ENCODE measurements around the gene TRMT10A. TPM values are rescaled to one million over a fixed set of nuclear protein-coding genes. Genes with fewer than 3 reads are reported as not detected.

TRMT10A gene
- total RNA-seq, 3 donors from 2014 or later (not counting 1 experiment from before 2014, with no cell fraction given) = 1.6 to 2.6 (median 2.2) TPM

DNA sequence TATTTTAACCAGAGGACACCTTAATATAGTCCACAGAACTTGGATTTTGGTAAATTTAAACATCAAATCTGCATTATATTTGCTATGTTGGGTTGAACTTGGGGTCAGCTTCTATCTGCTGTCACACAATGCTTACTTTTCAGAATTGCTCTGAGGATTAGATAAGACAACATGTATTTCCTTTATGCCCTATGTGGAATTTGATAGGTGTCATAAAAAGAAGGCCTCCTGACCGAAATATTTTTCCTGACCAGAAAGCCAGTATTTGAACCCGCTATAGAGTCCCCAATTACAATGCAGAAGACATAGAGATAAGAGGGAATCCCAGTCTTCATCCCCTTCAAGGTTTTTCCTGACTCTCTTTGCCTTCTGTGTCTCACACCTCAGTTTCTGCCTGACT lies 14.9 kb upstream of the TRMT10A start:
- H3K27ac ChIP-seq (ENCODE audit: low read length) = no peak overlapping the region
- intact Hi-C loops (cut with micrococcal nuclease) = no loop called here
- H3K4me3 ChIP-seq (ENCODE audit: low read length) = no peak overlapping the region
- H3K27me3 Mint-ChIP-seq (ENCODE audit: low read depth in 2 of 2) = peaks cover 19 to 66% of the 10 kb centered on the region in 2 donors
- no peaks in the 10 kb centered on the region for H3K4me1 Mint-ChIP-seq
- no peak for ATAC-seq
- H3K36me3 ChIP-seq (ENCODE audit: control insufficient read depth, insufficient read depth, low read length) = no peaks in the 10 kb centered on the region
- no peaks in the 10 kb centered on the region for H3K36me3 Mint-ChIP-seq
- H3K27me3 ChIP-seq (ENCODE audit: control insufficient read depth, insufficient read depth, low read length) = peaks cover 11% of the 10 kb centered on the region
- TF ChIP-seq, protein P1, sequence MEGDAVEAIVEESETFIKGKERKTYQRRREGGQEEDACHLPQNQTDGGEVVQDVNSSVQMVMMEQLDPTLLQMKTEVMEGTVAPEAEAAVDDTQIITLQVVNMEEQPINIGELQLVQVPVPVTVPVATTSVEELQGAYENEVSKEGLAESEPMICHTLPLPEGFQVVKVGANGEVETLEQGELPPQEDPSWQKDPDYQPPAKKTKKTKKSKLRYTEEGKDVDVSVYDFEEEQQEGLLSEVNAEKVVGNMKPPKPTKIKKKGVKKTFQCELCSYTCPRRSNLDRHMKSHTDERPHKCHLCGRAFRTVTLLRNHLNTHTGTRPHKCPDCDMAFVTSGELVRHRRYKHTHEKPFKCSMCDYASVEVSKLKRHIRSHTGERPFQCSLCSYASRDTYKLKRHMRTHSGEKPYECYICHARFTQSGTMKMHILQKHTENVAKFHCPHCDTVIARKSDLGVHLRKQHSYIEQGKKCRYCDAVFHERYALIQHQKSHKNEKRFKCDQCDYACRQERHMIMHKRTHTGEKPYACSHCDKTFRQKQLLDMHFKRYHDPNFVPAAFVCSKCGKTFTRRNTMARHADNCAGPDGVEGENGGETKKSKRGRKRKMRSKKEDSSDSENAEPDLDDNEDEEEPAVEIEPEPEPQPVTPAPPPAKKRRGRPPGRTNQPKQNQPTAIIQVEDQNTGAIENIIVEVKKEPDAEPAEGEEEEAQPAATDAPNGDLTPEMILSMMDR (IDR thresholded peaks at IDR 0.05) = no peak
- H3K4me3 Mint-ChIP-seq = no peak overlapping the region
- H3K9me3 ChIP-seq (ENCODE audit: control insufficient read depth, insufficient read depth, low read length) = no peaks in the 10 kb centered on the region
- H3K27ac Mint-ChIP-seq = no peak overlapping the region
- 86% methylated on average over 2 of the region's 2 CpGs for WGBS (ENCODE audit: insufficient coverage)
- no peaks in the 10 kb centered on the region for H3K4me1 ChIP-seq (ENCODE audit: control insufficient read depth, insufficient read depth, low read length)
- no peaks in the 10 kb centered on the region for H3K9me3 Mint-ChIP-seq
- DNase-seq = no peak

DNA sequence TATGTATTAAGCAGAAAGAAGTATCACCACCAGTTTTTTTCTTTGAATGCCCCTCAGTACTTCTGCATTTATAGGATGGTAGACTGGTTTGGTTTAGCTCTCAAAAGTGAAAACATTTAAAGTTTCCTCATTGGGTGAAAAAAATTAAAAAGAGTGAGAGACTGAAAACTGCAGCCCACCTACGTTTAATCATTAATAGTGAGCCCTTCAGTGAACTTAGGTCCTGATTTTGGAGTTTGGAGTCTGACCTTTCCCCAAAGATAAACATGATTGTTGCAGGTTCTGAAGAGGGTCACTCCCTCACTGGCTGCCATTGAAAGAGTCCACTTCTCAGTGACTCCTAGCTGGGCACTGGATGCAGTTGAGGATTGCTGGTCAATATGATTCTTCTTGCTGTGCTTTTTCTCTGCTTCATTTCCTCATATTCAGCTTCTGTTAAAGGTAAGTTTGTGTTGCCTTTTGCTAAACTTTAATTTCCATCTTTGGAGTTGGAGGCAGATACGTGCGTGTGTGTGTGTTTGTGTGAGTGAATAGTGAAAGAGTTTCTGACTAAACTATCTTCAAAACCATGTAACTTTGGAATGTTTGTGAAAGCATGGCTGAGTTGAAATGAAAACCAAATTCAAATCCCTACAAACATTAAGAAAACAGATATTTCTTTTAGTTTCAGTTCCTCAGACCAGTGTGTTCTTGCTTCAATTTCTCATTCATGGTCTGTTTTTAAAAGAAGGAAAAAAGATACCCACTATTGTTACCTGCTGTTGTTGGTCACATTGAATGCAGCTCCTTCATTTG lies 10.9 kb upstream of the TRMT10A start, which contains the start of gene MTTP:
Gene MTTP (plus strand): TSS at position 295 of the 795 bp plus-strand sequence. CDS start 86 bp downstream, at position 381.
- Histone ChIP-seq H3K27me3 (ENCODE audit: control insufficient read depth, insufficient read depth, low read length) (peaks cover 24% of the 10 kb centered on the region), H3K36me3 (ENCODE audit: control insufficient read depth, insufficient read depth, low read length) (no peaks in the 10 kb centered on the region), H3K9me3 (ENCODE audit: control insufficient read depth, insufficient read depth, low read length) (no peaks in the 10 kb centered on the region), H3K27ac (ENCODE audit: low read length) (peak within 1 kb of the TSS; percentile 8), H3K4me1 (ENCODE audit: control insufficient read depth, insufficient read depth, low read length) (no peaks in the 10 kb centered on the region), H3K4me3 (ENCODE audit: low read length) (no peak within 1 kb of the TSS)
- no peaks in the 10 kb centered on the region for H3K4me1 Mint-ChIP-seq
- intact Hi-C loops (cut with micrococcal nuclease) = no loop called here
- DNase-seq (no peak), ATAC-seq (no peak)
- no peaks in the 10 kb centered on the region for H3K36me3 Mint-ChIP-seq
- WGBS (ENCODE audit: insufficient coverage) = 67% methylated on average over 1 of the region's 3 CpGs
- no peaks in the 10 kb centered on the region for H3K9me3 Mint-ChIP-seq
- no peak within 1 kb of the TSS for H3K27ac Mint-ChIP-seq
- H3K4me3 Mint-ChIP-seq = no peak within 1 kb of the TSS
- peaks cover 32 to 61% of the 10 kb centered on the region in 2 donors for H3K27me3 Mint-ChIP-seq (ENCODE audit: low read depth in 2 of 2)
- TF ChIP-seq, protein P1 (IDR thresholded peaks at IDR 0.05) = no peak

DNA sequence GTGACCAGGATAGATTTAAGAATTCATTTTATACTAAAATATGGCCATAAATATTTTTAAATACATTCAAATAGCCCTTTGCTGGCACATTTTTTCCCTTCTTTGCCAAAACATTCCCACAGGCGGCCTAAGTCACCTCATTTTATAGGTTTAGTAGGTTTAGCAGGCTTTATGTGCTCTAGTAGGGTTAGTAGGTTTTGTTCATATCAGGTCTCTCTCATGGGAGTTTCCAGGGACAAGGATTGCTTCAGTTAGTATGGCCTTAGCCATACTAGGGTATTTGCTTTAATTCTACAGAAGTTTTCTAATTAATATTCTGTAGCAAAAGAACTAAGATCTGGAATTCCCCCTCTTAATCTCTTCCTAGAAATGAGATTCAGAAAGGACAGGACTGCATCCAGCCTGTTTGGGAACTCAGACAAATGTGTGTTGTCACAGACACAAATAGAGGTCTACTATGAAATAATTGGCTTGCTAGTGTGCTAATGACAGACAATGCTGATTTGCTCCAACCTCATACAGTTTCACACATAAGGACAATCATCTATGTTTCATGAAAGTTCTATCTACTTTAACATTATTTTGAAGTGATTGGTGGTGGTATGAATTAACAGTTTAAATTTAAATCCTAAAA lies 10.0 kb upstream of the TRMT10A start:
- no peak overlapping the region for H3K4me3 Mint-ChIP-seq
- WGBS (ENCODE audit: insufficient coverage) = no CpG with 5 or more reads among the region's 1 CpG

More for the DNA sequence above, 10.0 kb upstream of the TRMT10A start:
- no peaks in the 10 kb centered on the region for H3K4me1 ChIP-seq (ENCODE audit: control insufficient read depth, insufficient read depth, low read length)
- no peak overlapping the region for H3K4me3 ChIP-seq (ENCODE audit: low read length)
- DNase-seq (no peak), ATAC-seq (no peak)
- H3K9me3 Mint-ChIP-seq = no peaks in the 10 kb centered on the region
- H3K27ac Mint-ChIP-seq = no peak overlapping the region
- intact Hi-C loops (cut with micrococcal nuclease) = no loop called here
- TF ChIP-seq, protein P1 (IDR thresholded peaks at IDR 0.05) = no peak
- no peaks in the 10 kb centered on the region for H3K4me1 Mint-ChIP-seq
- H3K27me3 Mint-ChIP-seq (ENCODE audit: low read depth in 2 of 2) = peaks cover 29 to 61% of the 10 kb centered on the region in 2 donors
- H3K27me3 ChIP-seq (ENCODE audit: control insufficient read depth, insufficient read depth, low read length) = peaks cover 25% of the 10 kb centered on the region
- no peaks in the 10 kb centered on the region for H3K36me3 Mint-ChIP-seq
- H3K36me3 ChIP-seq (ENCODE audit: control insufficient read depth, insufficient read depth, low read length) = no peaks in the 10 kb centered on the region
- H3K27ac ChIP-seq (ENCODE audit: low read length) = no peak overlapping the region
- H3K9me3 ChIP-seq (ENCODE audit: control insufficient read depth, insufficient read depth, low read length) = no peaks in the 10 kb centered on the region
